HepG2 (cell line): ENCODE data around the gene SYT14. TPM values are rescaled to one million over a fixed set of nuclear protein-coding genes. Genes with fewer than 3 reads are reported as not detected.

Experiments
- ATAC-seq: fragments of 200-7000 bp; cut with Tn5 transposase; 3 replicates; pipeline ENCODE4 v1.9.1; 2020; ENCODE audit warnings: mild to moderate bottlenecking, moderate library complexity
- BruUV-seq: library from RNA; stranded (reverse); fragments of 400-500 nt; replicated peaks from 2 replicates; lab custom pipeline; 2021; lab: Mats Ljungman, UMichigan
- CTCF ChIA-PET: fragments of 300-600 bp; formaldehyde crosslinking; extraction: SDS; loops from one replicate; lab custom pipeline; 2021; ENCODE audit warnings: low total read pairs, inconsistent platforms, low intra/inter-chr PET ratio; lab: Yijun Ruan, JAX
- POLR2A ChIA-PET: fragments of 350-600 bp; sonication (Branson Sonifier 250); formaldehyde crosslinking; loops from one replicate; lab custom pipeline; 2020; ENCODE audit warnings: antibody characterized with exemption, inconsistent platforms; lab: Yijun Ruan, JAX
- DNase-seq: peaks from one replicate; pipeline ENCODE4 v3.0.0-alpha.2; 2015; ENCODE audit warnings: low spot score
- FAIRE-seq: peaks from 3 replicates; lab custom pipeline; 2011; peaks lifted over from hg19 to GRCh38; lab: Jason Lieb, UNC
- H2AFZ ChIP-seq: one replicate; pipeline ENCODE4 v1.6.1; 2011; ENCODE audit warnings: low read length, inconsistent platforms
- H3K27ac ChIP-seq: fragments of 300-600 bp; 3 replicates; pipeline ENCODE4 v1.8.0; 2011; ENCODE audit warnings: mixed run types, mild to moderate bottlenecking, mixed read lengths, low read length, inconsistent platforms; ENCODE audit not compliant: insufficient read depth; ENCODE audit errors: extremely low read length
- H3K27me3 ChIP-seq, 2 experiments: fragments of 200-600 bp in 1 of 2; 2 replicates in 1 of 2; 3 replicates in 1 of 2; pipeline versions ENCODE4 v1.6.0 to v1.8.0; 2011; ENCODE audit warnings: low read length in 2 of 2, mild to moderate bottlenecking in 2 of 2, moderate library complexity in 2 of 2, inconsistent platforms in 1 of 2; ENCODE audit not compliant: insufficient read depth in 2 of 2, control insufficient read depth in 1 of 2
- H3K36me3 ChIP-seq, 2 experiments: fragments of 200-600 bp in 1 of 2; replicated peaks in 1 of 2; 2 replicates in 1 of 2; 3 replicates in 1 of 2; pipeline versions ENCODE4 v1.5.1 to v1.8.0; 2011; ENCODE audit warnings: low read length in 2 of 2, inconsistent platforms in 1 of 2; ENCODE audit not compliant: insufficient read depth in 2 of 2, control insufficient read depth in 1 of 2
- H3K4me1 ChIP-seq: 2 replicates; pipeline ENCODE4 v1.5.1; 2012; ENCODE audit warnings: low read length, inconsistent platforms; ENCODE audit not compliant: insufficient read depth
- H3K4me2 ChIP-seq: 2 replicates; pipeline ENCODE4 v1.6.0; 2011; ENCODE audit warnings: low read depth, low read length, inconsistent platforms
- H3K4me3 ChIP-seq, 3 experiments: fragments of 200-600 bp in 1 of 3; sonication (generic), shearing (Covaris generic) in 1 of 3; replicated peaks in 1 of 3; 2 replicates each; pipeline ENCODE4 v1.5.1; 2011 to 2016; ENCODE audit warnings: low read length in 3 of 3, inconsistent platforms in 2 of 3, low read depth in 2 of 3, mild to moderate bottlenecking in 2 of 3, control low read depth in 1 of 3, mixed read lengths in 1 of 3; ENCODE audit not compliant: insufficient read depth in 1 of 3
- H3K79me2 ChIP-seq: one replicate; pipeline ENCODE4 v1.6.1; 2011; ENCODE audit warnings: low read length, inconsistent platforms; ENCODE audit not compliant: insufficient read depth
- H3K9ac ChIP-seq: 2 replicates; pipeline ENCODE4 v1.6.0; 2011; ENCODE audit warnings: mild to moderate bottlenecking, low read depth, low read length, inconsistent platforms; ENCODE audit not compliant: insufficient read depth
- H3K9me3 ChIP-seq: 2 replicates; pipeline ENCODE4 v1.5.1; 2012; ENCODE audit warnings: mild to moderate bottlenecking, low read length
- H4K20me1 ChIP-seq: 2 replicates; pipeline ENCODE4 v1.6.0; 2011; ENCODE audit warnings: inconsistent platforms, mild to moderate bottlenecking, low read length, moderate library complexity; ENCODE audit not compliant: insufficient read depth
- BRCA1 ChIP-seq: sonication (generic); formaldehyde crosslinking; IDR thresholded peaks from 2 replicates; pipeline ENCODE4 v1.4.0; 2020; ENCODE audit warnings: missing genetic modification reagents
- HNF4A ChIP-seq: sonication (generic); formaldehyde crosslinking; IDR thresholded peaks from 2 replicates; pipeline ENCODE4 v1.4.0; 2020; ENCODE audit warnings: missing genetic modification reagents
- NFRKB ChIP-seq: fragments of 450-650 bp; IDR thresholded peaks from 2 replicates; pipeline ENCODE4 v1.6.1; 2017
- NONO ChIP-seq, 2 experiments: fragments of 450-650 bp in 1 of 2; sonication (generic) in 1 of 2; formaldehyde crosslinking in 1 of 2; IDR thresholded peaks in 1 of 2; conservative IDR thresholded peaks in 1 of 2; 2 replicates each; pipeline versions ENCODE4 v1.6.1 to v1.8.0; 2017 to 2022; ENCODE audit warnings: mild to moderate bottlenecking in 1 of 2, missing genetic modification reagents in 1 of 2, moderate library complexity in 1 of 2
- POLR2A ChIP-seq, 2 experiments: IDR thresholded peaks; 2 replicates each; pipeline ENCODE4 v1.6.1; 2011; ENCODE audit warnings: low read depth in 2 of 2, low read length in 2 of 2, mild to moderate bottlenecking in 1 of 2, moderate library complexity in 1 of 2; ENCODE audit not compliant: insufficient read depth in 1 of 2
- PRMT3 ChIP-seq: sonication (generic); formaldehyde crosslinking; IDR thresholded peaks from 2 replicates; pipeline ENCODE4 v1.8.1; 2022; ENCODE audit warnings: low read depth, mild to moderate bottlenecking, moderate library complexity, missing genetic modification reagents, borderline replicate concordance
- RAD21 ChIP-seq: fragments of 450-650 bp; formaldehyde crosslinking; IDR thresholded peaks from 2 replicates; pipeline ENCODE4 v1.5.0; 2020; ENCODE audit warnings: mild to moderate bottlenecking
- RBM22 ChIP-seq: fragments of 200-400 bp; formaldehyde crosslinking; optimal IDR thresholded peaks from 2 replicates; pipeline ENCODE3; 2017; ENCODE audit warnings: mild to moderate bottlenecking, low read length, moderate library complexity
- TBL1XR1 ChIP-seq: fragments of 150-350 bp; IDR thresholded peaks from 2 replicates; pipeline ENCODE4 v1.6.1; 2014; ENCODE audit warnings: borderline replicate concordance, low read length; ENCODE audit not compliant: partially characterized antibody
- ZNF280D ChIP-seq: sonication (generic); formaldehyde crosslinking; IDR thresholded peaks from 2 replicates; pipeline ENCODE4 v1.5.1; 2020; ENCODE audit warnings: mild to moderate bottlenecking, missing genetic modification reagents
- ZNF335 ChIP-seq: sonication (generic); formaldehyde crosslinking; IDR thresholded peaks from 2 replicates; pipeline ENCODE4 v1.4.0; 2020; ENCODE audit warnings: missing genetic modification reagents
- ZNF350 ChIP-seq: sonication (generic); formaldehyde crosslinking; IDR thresholded peaks from 2 replicates; pipeline ENCODE4 v1.4.0; 2020; ENCODE audit warnings: mild to moderate bottlenecking, low read depth, missing genetic modification reagents, borderline replicate concordance
- ZNF746 ChIP-seq: sonication (generic); formaldehyde crosslinking; IDR thresholded peaks from 2 replicates; pipeline ENCODE4 v1.8.0; 2022; ENCODE audit warnings: mild to moderate bottlenecking, missing genetic modification reagents
- ZNF800 ChIP-seq: sonication (generic); formaldehyde crosslinking; IDR thresholded peaks from 2 replicates; pipeline ENCODE4 v1.4.0; 2020; ENCODE audit warnings: missing genetic modification reagents
- ZSCAN12 ChIP-seq: sonication (generic); formaldehyde crosslinking; IDR thresholded peaks from 2 replicates; pipeline ENCODE4 v1.9.0; 2021; ENCODE audit warnings: mild to moderate bottlenecking, missing genetic modification reagents
- ZSCAN29 ChIP-seq: sonication (generic); formaldehyde crosslinking; conservative IDR thresholded peaks from 2 replicates; pipeline ENCODE4 v1.4.0; 2020; ENCODE audit warnings: mild to moderate bottlenecking, missing genetic modification reagents
- WGBS: methylation state at CpG from one replicate; pipeline ENCODE4 v1.1.6; 2017; ENCODE audit warnings: low lambda C conversion rate; 5-methylcytosine and 5-hydroxymethylcytosine counted together
- in situ Hi-C: cut with HindIII; loops from 2 replicates; pipeline ENCODE4 v1.10.0; 2017; ENCODE audit warnings: low pct_unique_long_range_greater_than_20kb; ENCODE audit not compliant: extremely low pct_ligation_motif_present
- intact Hi-C: fragments of 100-400 bp; cut with micrococcal nuclease; formaldehyde crosslinking; loops from one replicate; pipeline ENCODE4 v1.10.0; 2022; ENCODE audit not compliant: unreplicated experiment
- polyA plus RNA-seq, 8 experiments: library from polyadenylated mRNA; depleted of rRNA in 3 of 8; stranded (reverse) in 7 of 8; unstranded in 1 of 8; fragments of >200 nt; fragmentation: Illumina TruSeq in 4 of 8; extraction: Trizol in 4 of 8; gene quantifications; 2 replicates each; pipeline versions ENCODE4 v1.2.1 to v1.2.3, GENCODE V29; 2011 to 2016; ENCODE audit warnings: low read depth in 4 of 8, missing spikeins in 1 of 8, mixed read lengths in 1 of 8; ENCODE audit not compliant: insufficient read depth in 1 of 8
- total RNA-seq, 5 experiments: library from RNA; depleted of rRNA; stranded (reverse); fragments of >200 nt; fragmentation: Illumina TruSeq; extraction: Trizol; gene quantifications; 2 replicates each; pipeline ENCODE4 v1.2.3, GENCODE V29; 2016; ENCODE audit warnings: low read depth in 1 of 5
- TF ChIP-seq, protein P1 (sequence below), 2 experiments: sonication (generic) in 1 of 2; formaldehyde crosslinking in 1 of 2; IDR thresholded peaks; 2 replicates each; pipeline versions ENCODE4 v1.4.0 to v1.6.1; 2018 to 2020; ENCODE audit warnings: missing genetic modification reagents in 2 of 2, borderline replicate concordance in 1 of 2, low read depth in 1 of 2, mild to moderate bottlenecking in 1 of 2, missing biosample characterization in 1 of 2

The SYT14 gene
- total and polyA plus RNA-seq, 2 of the 13 experiments (the other 11 are each of a cell fraction or from before 2014, with no cell fraction given), result not detected

GRCh38 chr1:210217482-210217881 is 279.5 kb downstream of the SYT14 start:
- CTCF ChIA-PET, result no interaction called here
- Histone ChIP-seq H3K79me2 (no peaks in the 10 kb centered on the region), H3K9me3 (no peaks in the 10 kb centered on the region), H3K27ac (no peak overlapping the region), H3K27me3 (no peaks in the 10 kb centered on the region), H3K9ac (no peak overlapping the region), H3K4me3 (no peak overlapping the region), H3K4me1 (no peaks in the 10 kb centered on the region), H2AFZ (no peak overlapping the region), H3K36me3 (no peaks in the 10 kb centered on the region), H3K4me2 (no peak overlapping the region), H4K20me1 (no peaks in the 10 kb centered on the region)
- no peak for DNase-seq
- no peak for ATAC-seq
- POLR2A ChIA-PET, result no interaction called here
- FAIRE-seq, result no peak
- in situ Hi-C loops (no loop called here), intact Hi-C loops (no loop called here)
- BruUV-seq, result no TSS peak
- WGBS, result 22% methylated on average over 5 of the region's 5 CpGs
- TF ChIP-seq ZSCAN12 (CRISPR knock-in tag), result no peak
- no peak for TF ChIP-seq NONO (IDR thresholded peaks at IDR 0.05)
- TF ChIP-seq NONO (CRISPR knock-in tag; conservative IDR thresholded peaks at IDR 0.05), result no peak
- TF ChIP-seq ZNF350, result no peak
- TF ChIP-seq ZNF800 (CRISPR knock-in tag), result no peak
- no peak for TF ChIP-seq ZSCAN29
- TF ChIP-seq HNF4A, result no peak
- TF ChIP-seq, protein P1, sequence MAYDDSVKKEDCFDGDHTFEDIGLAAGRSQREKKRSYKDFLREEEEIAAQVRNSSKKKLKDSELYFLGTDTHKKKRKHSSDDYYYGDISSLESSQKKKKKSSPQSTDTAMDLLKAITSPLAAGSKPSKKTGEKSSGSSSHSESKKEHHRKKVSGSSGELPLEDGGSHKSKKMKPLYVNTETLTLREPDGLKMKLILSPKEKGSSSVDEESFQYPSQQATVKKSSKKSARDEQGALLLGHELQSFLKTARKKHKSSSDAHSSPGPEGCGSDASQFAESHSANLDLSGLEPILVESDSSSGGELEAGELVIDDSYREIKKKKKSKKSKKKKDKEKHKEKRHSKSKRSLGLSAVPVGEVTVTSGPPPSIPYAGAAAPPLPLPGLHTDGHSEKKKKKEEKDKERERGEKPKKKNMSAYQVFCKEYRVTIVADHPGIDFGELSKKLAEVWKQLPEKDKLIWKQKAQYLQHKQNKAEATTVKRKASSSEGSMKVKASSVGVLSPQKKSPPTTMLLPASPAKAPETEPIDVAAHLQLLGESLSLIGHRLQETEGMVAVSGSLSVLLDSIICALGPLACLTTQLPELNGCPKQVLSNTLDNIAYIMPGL (CRISPR knock-in tag; IDR thresholded peaks at IDR 0.05; ENCODE audit: borderline replicate concordance in 1 of 2, low read depth in 1 of 2), result no peak
- no peak for TF ChIP-seq BRCA1 (CRISPR knock-in tag)
- no peak for TF ChIP-seq ZNF746 (CRISPR knock-in tag)
- no peak for TF ChIP-seq PRMT3
- TF ChIP-seq ZNF335, result no peak
- no peak for TF ChIP-seq RBM22
- no peak for TF ChIP-seq TBL1XR1
- TF ChIP-seq ZNF280D (CRISPR knock-in tag), result no peak
- TF ChIP-seq NFRKB, result no peak
- TF ChIP-seq POLR2A (IDR thresholded peaks at IDR 0.05; ENCODE audit: insufficient read depth in 1 of 2, low read depth in 2 of 2, low read length in 2 of 2), result no peak
- no peak for TF ChIP-seq RAD21 (CRISPR knock-in tag)
